ENCODE measurements around the gene CCDC40.
A peak's percentile ranks its signal among the peaks of the same experiment; 100 is the strongest.
"Not testable (repeated sequence)": the region's sequence is repeated elsewhere in the genome, so short reads cannot be mapped to it uniquely, and the experiment has no call there.

CCDC40 gene

GRCh38 chr17:80024206-80024972 lies 12.1 kb upstream of the CCDC40 start:
- no peak for DNase-seq

- peak; percentile 99 to 100 for DNase-seq
Measured at GRCh38 chr17:80025140-80025539, 11.3 kb upstream of the CCDC40 start.

GRCh38 chr17:80025796-80026195 lies 10.6 kb upstream of the CCDC40 start:
- DNase-seq: peak in 1 of 2 experiments; percentile 41

- no peak for DNase-seq
Measured at GRCh38 chr17:80026359-80027042, 9.9 kb upstream of the CCDC40 start.

GRCh38 chr17:80027043-80027435 lies 9.4 kb upstream of the CCDC40 start:
- DNase-seq: no peak

- no peak for DNase-seq
Measured at GRCh38 chr17:80028030-80028429, 8.4 kb upstream of the CCDC40 start.

GRCh38 chr17:80029258-80029974 lies 7.0 kb upstream of the CCDC40 start:
- DNase-seq: peak; percentile 78 to 93

- peak; percentile 85 to 89 for DNase-seq
Measured at GRCh38 chr17:80030730-80031410, 5.6 kb upstream of the CCDC40 start.

GRCh38 chr17:80031691-80032430 lies 4.6 kb upstream of the CCDC40 start:
- DNase-seq: peak in 1 of 2 experiments; percentile 60

GRCh38 chr17:80032614-80033171 lies 3.7 kb upstream of the CCDC40 start:
- no peak for DNase-seq

GRCh38 chr17:80033840-80034239 lies 2.6 kb upstream of the CCDC40 start:
- DNase-seq: no peak

- peak in 1 of 2 experiments; percentile 45 for DNase-seq
Measured at GRCh38 chr17:80034791-80035686, 1.4 kb upstream of the CCDC40 start.

GRCh38 chr17:80035687-80035936 lies 830 bp upstream of the CCDC40 start, which contains the start of gene TBC1D16:
TBC1D16 (minus strand) TSS chr17:80035872; CDS start chr17:80013547, 22,325 bp downstream.
- DNase-seq: no peak

- DNase-seq: peak; percentile 89 to 90
Measured at GRCh38 chr17:80036715-80037477, 454 bp downstream of the CCDC40 start.

GRCh38 chr17:80043963-80044362 lies 7.5 kb downstream of the CCDC40 start:
- DNase-seq: no peak

- peak in 1 of 2 experiments; percentile 45 for DNase-seq
Measured at GRCh38 chr17:80045703-80046102, 9.3 kb downstream of the CCDC40 start.

GRCh38 chr17:80046709-80047108 lies 10.3 kb downstream of the CCDC40 start:
- not testable (repeated sequence) for DNase-seq

GRCh38 chr17:80047176-80047575 lies 10.7 kb downstream of the CCDC40 start:
- no peak for DNase-seq

GRCh38 chr17:80049986-80050385 lies 13.5 kb downstream of the CCDC40 start:
- no peak for DNase-seq

- DNase-seq: no peak
Measured at GRCh38 chr17:80050706-80051105, 14.3 kb downstream of the CCDC40 start.
